Keratinocyte (primary cell): ENCODE data around the gene GALNT7. TPM values are rescaled to one million over a fixed set of nuclear protein-coding genes. Genes with fewer than 3 reads are reported as not detected.
A peak's percentile ranks its signal among the peaks of the same experiment; 100 is the strongest.

ENCODE experiments used
- DNase-seq: peaks from one replicate; pipeline ENCODE4 v3.0.0-alpha.2; 2011; ENCODE audit warnings: low read depth, missing footprints, low spot score
- FAIRE-seq: peaks from 2 replicates; lab custom pipeline; 2011; peaks lifted over from hg19 to GRCh38; lab: Jason Lieb, UNC
- H2AFZ ChIP-seq: 2 replicates; pipeline ENCODE4 v1.6.0; 2012; ENCODE audit warnings: low read length, control low read depth, inconsistent platforms; ENCODE audit not compliant: control insufficient read depth
- H3K27ac ChIP-seq: 2 replicates; pipeline ENCODE4 v1.5.1; 2011; ENCODE audit warnings: low read length; ENCODE audit not compliant: control insufficient read depth, insufficient read depth
- H3K27me3 ChIP-seq: 3 replicates; pipeline ENCODE4 v1.6.0; 2011; ENCODE audit warnings: low read length; ENCODE audit not compliant: control insufficient read depth, insufficient read depth; ENCODE audit errors: extremely low read depth
- H3K36me3 ChIP-seq, 2 experiments: 2 replicates in 1 of 2; 3 replicates in 1 of 2; pipeline ENCODE4 v1.5.1; 2011; ENCODE audit warnings: low read length in 2 of 2, mild to moderate bottlenecking in 1 of 2; ENCODE audit not compliant: control insufficient read depth in 2 of 2, insufficient read depth in 2 of 2; ENCODE audit errors: extremely low read depth in 1 of 2
- H3K4me1 ChIP-seq: 3 replicates; pipeline ENCODE4 v1.5.1; 2011; ENCODE audit warnings: low read length; ENCODE audit not compliant: control insufficient read depth, insufficient read depth; ENCODE audit errors: extremely low read depth
- H3K4me2 ChIP-seq: 3 replicates; pipeline ENCODE4 v1.6.0; 2011; ENCODE audit warnings: low read depth, low read length; ENCODE audit not compliant: control insufficient read depth, insufficient read depth; ENCODE audit errors: extremely low read depth
- H3K4me3 ChIP-seq, 3 experiments: fragments of 200-600 bp in 1 of 3; sonication (generic) in 1 of 3; 2 replicates in 2 of 3; 3 replicates in 1 of 3; pipeline ENCODE4 v1.5.1; 2011 to 2016; ENCODE audit warnings: low read length in 3 of 3, mild to moderate bottlenecking in 3 of 3, control low read depth in 2 of 3, inconsistent platforms in 1 of 3, low read depth in 1 of 3, mixed read lengths in 1 of 3, mixed run types in 1 of 3, moderate library complexity in 1 of 3; ENCODE audit not compliant: control insufficient read depth in 2 of 3, insufficient read depth in 2 of 3; ENCODE audit errors: extremely low read depth in 1 of 3
- H3K79me2 ChIP-seq: 2 replicates; pipeline ENCODE4 v1.6.0; 2012; ENCODE audit warnings: low read length; ENCODE audit not compliant: control insufficient read depth, insufficient read depth
- H3K9ac ChIP-seq: 3 replicates; pipeline ENCODE4 v1.6.0; 2011; ENCODE audit warnings: low read length; ENCODE audit not compliant: control insufficient read depth, insufficient read depth; ENCODE audit errors: extremely low read depth
- H3K9me1 ChIP-seq: 3 replicates; pipeline ENCODE4 v1.6.0; 2011; ENCODE audit warnings: low read length; ENCODE audit not compliant: control insufficient read depth, insufficient read depth; ENCODE audit errors: extremely low read depth
- H3K9me3 ChIP-seq: 2 replicates; pipeline ENCODE4 v1.5.1; 2012; ENCODE audit warnings: low read depth, low read length; ENCODE audit not compliant: control insufficient read depth
- H4K20me1 ChIP-seq: 3 replicates; pipeline ENCODE4 v1.6.0; 2011; ENCODE audit warnings: low read length; ENCODE audit not compliant: control insufficient read depth, insufficient read depth; ENCODE audit errors: extremely low read depth
- EZH2 ChIP-seq: IDR thresholded peaks from one replicate; pipeline ENCODE4 v1.6.1; 2012; ENCODE audit warnings: inconsistent platforms, mild to moderate bottlenecking, low read length, moderate library complexity
- dilution Hi-C: fragments of 300-500 bp; cut with MboI; formaldehyde crosslinking; loops from one replicate; pipeline ENCODE4 v1.7.0; 2020; ENCODE audit warnings: low sequenced_read_pairs; ENCODE audit not compliant: extremely low pct_ligation_motif_present
- polyA plus RNA-seq, 5 experiments: library from polyadenylated mRNA; depleted of rRNA in 3 of 5; stranded (reverse) in 3 of 5; stranded (forward) in 1 of 5; unstranded in 1 of 5; fragments of >200 nt; gene quantifications; 1 replicate in 1 of 5; 2 replicates in 3 of 5; 3 replicates in 1 of 5; pipeline versions ENCODE4 v1.2.1 to v1.2.3, GENCODE V29; 2011 to 2012; ENCODE audit warnings: missing spikeins in 2 of 5, low read depth in 1 of 5, low replicate concordance in 1 of 5
- TF ChIP-seq, protein P1 (sequence below), 3 experiments: IDR thresholded peaks in 1 of 3; conservative IDR thresholded peaks in 1 of 3; optimal IDR thresholded peaks in 1 of 3; 2 replicates in 2 of 3; 3 replicates in 1 of 3; pipeline versions ENCODE3 to v1.5.1; 2011; ENCODE audit warnings: low read length in 3 of 3, mild to moderate bottlenecking in 3 of 3, moderate library complexity in 2 of 3, control low read depth in 1 of 3, inconsistent platforms in 1 of 3; ENCODE audit not compliant: insufficient read depth in 2 of 3; ENCODE audit errors: extremely low read depth in 1 of 3

GALNT7 gene
- polyA plus RNA-seq, 1 donor (not counting 4 experiments of a cell fraction or from before 2014, with no cell fraction given): 28.8 TPM

- FAIRE-seq (peak; percentile 90), DNase-seq (no peak)
- peaks cover 3% of the 10 kb centered on the region for H3K79me2 ChIP-seq
- TF ChIP-seq, protein P1, sequence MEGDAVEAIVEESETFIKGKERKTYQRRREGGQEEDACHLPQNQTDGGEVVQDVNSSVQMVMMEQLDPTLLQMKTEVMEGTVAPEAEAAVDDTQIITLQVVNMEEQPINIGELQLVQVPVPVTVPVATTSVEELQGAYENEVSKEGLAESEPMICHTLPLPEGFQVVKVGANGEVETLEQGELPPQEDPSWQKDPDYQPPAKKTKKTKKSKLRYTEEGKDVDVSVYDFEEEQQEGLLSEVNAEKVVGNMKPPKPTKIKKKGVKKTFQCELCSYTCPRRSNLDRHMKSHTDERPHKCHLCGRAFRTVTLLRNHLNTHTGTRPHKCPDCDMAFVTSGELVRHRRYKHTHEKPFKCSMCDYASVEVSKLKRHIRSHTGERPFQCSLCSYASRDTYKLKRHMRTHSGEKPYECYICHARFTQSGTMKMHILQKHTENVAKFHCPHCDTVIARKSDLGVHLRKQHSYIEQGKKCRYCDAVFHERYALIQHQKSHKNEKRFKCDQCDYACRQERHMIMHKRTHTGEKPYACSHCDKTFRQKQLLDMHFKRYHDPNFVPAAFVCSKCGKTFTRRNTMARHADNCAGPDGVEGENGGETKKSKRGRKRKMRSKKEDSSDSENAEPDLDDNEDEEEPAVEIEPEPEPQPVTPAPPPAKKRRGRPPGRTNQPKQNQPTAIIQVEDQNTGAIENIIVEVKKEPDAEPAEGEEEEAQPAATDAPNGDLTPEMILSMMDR (optimal IDR thresholded peaks at IDR 0.05 in 1 of 3, IDR thresholded peaks at IDR 0.05 in 1 of 3, conservative IDR thresholded peaks at IDR 0.05 in 1 of 3; ENCODE audit: extremely low read depth in 1 of 3, insufficient read depth in 2 of 3, low read length in 3 of 3): no peak
- no peak for TF ChIP-seq EZH2
- no peak overlapping the region for H3K4me3 ChIP-seq
- peaks cover 35% of the 10 kb centered on the region for H3K4me1 ChIP-seq
- H4K20me1 ChIP-seq: no peaks in the 10 kb centered on the region
- H3K4me2 ChIP-seq: peak overlapping the region; percentile 6
- dilution Hi-C loops: no loop called here
- H3K9me3 ChIP-seq: no peaks in the 10 kb centered on the region
- H3K27ac ChIP-seq: peak overlapping the region; percentile 47
- no peaks in the 10 kb centered on the region for H3K9me1 ChIP-seq
- no peaks in the 10 kb centered on the region for H3K27me3 ChIP-seq
- no peak overlapping the region for H2AFZ ChIP-seq
- no peaks in the 10 kb centered on the region for H3K36me3 ChIP-seq
- no peak overlapping the region for H3K9ac ChIP-seq
Observed at GRCh38 chr4:173211838-173212237, 43.2 kb downstream of the GALNT7 start.

DNA sequence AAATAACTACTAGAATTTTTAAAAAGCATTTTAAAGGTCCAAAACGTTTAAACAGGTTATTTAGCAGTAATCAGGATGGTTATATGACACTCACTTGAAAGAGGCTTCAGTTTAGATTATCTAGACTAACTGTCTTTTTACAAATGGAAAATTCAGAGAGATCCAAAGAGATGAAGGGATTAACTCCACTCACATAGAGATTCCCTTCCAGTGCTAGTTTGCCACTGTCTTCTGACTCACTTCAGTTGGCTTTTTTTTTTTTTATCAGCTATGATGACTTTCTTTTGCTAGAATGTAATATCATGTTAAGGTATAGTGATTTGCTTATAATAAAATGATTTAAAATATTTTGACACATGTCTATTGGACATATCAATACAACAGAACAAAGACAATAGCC lies 43.8 kb downstream of the GALNT7 start:
- no peak overlapping the region for H3K27ac ChIP-seq
- no peak for FAIRE-seq
- H3K4me1 ChIP-seq: peaks cover 39% of the 10 kb centered on the region
- H3K27me3 ChIP-seq: no peaks in the 10 kb centered on the region
- H3K9me1 ChIP-seq: no peaks in the 10 kb centered on the region
- H3K9ac ChIP-seq: no peak overlapping the region
- H3K36me3 ChIP-seq: no peaks in the 10 kb centered on the region
- no peaks in the 10 kb centered on the region for H3K9me3 ChIP-seq
- H3K4me2 ChIP-seq: no peak overlapping the region
- H3K79me2 ChIP-seq: peaks cover 5% of the 10 kb centered on the region
- H2AFZ ChIP-seq: no peak overlapping the region
- H3K4me3 ChIP-seq: no peak overlapping the region
- DNase-seq: no peak
- TF ChIP-seq, protein P1 (optimal IDR thresholded peaks at IDR 0.05 in 1 of 3, IDR thresholded peaks at IDR 0.05 in 1 of 3, conservative IDR thresholded peaks at IDR 0.05 in 1 of 3; ENCODE audit: extremely low read depth in 1 of 3, insufficient read depth in 2 of 3, low read length in 3 of 3): no peak
- no peak for TF ChIP-seq EZH2
- dilution Hi-C loops: no loop called here
- no peaks in the 10 kb centered on the region for H4K20me1 ChIP-seq
